Coronary artery (tissue), 2 donors: ENCODE data around the gene SMC1B.
A peak's percentile ranks its signal among the peaks of the same experiment; 100 is the strongest.

ENCODE experiments used
- DNase-seq: peaks from one replicate; pipeline ENCODE4 v3.0.0-alpha.2; 2017; ENCODE audit warnings: low spot score
- H3K27ac ChIP-seq, 2 donors: fragments of 200-600 bp; sonication (generic); one replicate each; pipeline ENCODE4 v1.5.1; 2016 to 2019
- H3K4me3 ChIP-seq: fragments of 200-600 bp; sonication (generic); 2 replicates; pipeline ENCODE4 v1.5.1; 2016; ENCODE audit warnings: mild to moderate bottlenecking, moderate library complexity
- TF ChIP-seq, protein P1 (sequence below): fragments of 200-600 bp; sonication (generic); IDR thresholded peaks from one replicate; pipeline ENCODE4 v1.5.1; 2019; ENCODE audit warnings: antibody characterized with exemption

The SMC1B gene, protein sequence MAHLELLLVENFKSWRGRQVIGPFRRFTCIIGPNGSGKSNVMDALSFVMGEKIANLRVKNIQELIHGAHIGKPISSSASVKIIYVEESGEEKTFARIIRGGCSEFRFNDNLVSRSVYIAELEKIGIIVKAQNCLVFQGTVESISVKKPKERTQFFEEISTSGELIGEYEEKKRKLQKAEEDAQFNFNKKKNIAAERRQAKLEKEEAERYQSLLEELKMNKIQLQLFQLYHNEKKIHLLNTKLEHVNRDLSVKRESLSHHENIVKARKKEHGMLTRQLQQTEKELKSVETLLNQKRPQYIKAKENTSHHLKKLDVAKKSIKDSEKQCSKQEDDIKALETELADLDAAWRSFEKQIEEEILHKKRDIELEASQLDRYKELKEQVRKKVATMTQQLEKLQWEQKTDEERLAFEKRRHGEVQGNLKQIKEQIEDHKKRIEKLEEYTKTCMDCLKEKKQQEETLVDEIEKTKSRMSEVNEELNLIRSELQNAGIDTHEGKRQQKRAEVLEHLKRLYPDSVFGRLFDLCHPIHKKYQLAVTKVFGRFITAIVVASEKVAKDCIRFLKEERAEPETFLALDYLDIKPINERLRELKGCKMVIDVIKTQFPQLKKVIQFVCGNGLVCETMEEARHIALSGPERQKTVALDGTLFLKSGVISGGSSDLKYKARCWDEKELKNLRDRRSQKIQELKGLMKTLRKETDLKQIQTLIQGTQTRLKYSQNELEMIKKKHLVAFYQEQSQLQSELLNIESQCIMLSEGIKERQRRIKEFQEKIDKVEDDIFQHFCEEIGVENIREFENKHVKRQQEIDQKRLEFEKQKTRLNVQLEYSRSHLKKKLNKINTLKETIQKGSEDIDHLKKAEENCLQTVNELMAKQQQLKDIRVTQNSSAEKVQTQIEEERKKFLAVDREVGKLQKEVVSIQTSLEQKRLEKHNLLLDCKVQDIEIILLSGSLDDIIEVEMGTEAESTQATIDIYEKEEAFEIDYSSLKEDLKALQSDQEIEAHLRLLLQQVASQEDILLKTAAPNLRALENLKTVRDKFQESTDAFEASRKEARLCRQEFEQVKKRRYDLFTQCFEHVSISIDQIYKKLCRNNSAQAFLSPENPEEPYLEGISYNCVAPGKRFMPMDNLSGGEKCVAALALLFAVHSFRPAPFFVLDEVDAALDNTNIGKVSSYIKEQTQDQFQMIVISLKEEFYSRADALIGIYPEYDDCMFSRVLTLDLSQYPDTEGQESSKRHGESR

DNA sequence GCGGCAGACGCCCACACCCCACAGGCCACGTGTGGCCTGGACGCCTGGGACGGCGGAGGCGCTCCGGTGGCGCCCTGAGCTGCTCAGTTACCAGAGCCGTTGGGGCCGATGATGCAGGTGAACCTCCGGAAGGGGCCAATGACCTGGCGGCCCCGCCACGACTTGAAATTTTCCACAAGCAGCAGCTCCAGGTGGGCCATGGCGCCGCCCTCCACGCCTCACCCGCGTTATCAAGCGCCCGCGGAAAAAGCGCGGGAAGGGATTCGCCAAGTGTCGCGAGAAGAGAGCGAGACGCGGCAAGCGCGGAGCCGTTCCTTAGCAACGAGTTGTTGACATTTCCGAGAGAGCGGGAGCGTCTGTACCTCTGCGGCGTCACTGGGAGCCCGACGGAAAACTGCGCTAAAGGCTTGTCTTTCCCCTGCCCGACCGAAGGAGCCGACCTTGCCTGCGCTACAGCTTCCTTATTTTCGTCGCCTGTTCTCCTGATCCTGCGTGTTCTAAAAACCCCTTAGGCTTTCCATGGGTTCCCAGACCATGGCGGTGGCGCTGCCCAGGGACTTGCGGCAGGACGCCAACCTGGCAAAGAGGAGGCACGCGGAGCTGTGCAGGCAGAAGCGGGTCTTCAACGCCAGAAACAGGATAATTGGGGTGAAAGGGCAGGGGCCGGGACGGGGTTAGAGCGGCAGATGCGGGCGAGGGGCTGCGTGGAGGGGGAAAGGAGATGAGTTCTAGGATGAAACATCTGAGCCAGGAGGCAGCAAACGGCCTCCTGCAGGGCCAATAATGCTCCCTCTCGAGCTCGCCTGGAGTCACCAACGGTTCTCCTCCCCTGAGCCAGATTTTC is at the start of gene SMC1B, which contains the start of gene RIBC2:
SMC1B (minus strand) TSS at position 232 of the 844 bp plus-strand sequence; CDS start at position 200, 32 bp downstream.
RIBC2 (plus strand) TSS at position 326 of the 844 bp plus-strand sequence; CDS start at position 520, 194 bp downstream.
- H3K4me3 ChIP-seq: peak within 1 kb of the TSS; percentile 75
- H3K27ac ChIP-seq: peak within 1 kb of the TSS in 1 of 2 donors; percentile 32
- TF ChIP-seq, protein P1, sequence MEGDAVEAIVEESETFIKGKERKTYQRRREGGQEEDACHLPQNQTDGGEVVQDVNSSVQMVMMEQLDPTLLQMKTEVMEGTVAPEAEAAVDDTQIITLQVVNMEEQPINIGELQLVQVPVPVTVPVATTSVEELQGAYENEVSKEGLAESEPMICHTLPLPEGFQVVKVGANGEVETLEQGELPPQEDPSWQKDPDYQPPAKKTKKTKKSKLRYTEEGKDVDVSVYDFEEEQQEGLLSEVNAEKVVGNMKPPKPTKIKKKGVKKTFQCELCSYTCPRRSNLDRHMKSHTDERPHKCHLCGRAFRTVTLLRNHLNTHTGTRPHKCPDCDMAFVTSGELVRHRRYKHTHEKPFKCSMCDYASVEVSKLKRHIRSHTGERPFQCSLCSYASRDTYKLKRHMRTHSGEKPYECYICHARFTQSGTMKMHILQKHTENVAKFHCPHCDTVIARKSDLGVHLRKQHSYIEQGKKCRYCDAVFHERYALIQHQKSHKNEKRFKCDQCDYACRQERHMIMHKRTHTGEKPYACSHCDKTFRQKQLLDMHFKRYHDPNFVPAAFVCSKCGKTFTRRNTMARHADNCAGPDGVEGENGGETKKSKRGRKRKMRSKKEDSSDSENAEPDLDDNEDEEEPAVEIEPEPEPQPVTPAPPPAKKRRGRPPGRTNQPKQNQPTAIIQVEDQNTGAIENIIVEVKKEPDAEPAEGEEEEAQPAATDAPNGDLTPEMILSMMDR: no peak
- no peak for DNase-seq

DNA sequence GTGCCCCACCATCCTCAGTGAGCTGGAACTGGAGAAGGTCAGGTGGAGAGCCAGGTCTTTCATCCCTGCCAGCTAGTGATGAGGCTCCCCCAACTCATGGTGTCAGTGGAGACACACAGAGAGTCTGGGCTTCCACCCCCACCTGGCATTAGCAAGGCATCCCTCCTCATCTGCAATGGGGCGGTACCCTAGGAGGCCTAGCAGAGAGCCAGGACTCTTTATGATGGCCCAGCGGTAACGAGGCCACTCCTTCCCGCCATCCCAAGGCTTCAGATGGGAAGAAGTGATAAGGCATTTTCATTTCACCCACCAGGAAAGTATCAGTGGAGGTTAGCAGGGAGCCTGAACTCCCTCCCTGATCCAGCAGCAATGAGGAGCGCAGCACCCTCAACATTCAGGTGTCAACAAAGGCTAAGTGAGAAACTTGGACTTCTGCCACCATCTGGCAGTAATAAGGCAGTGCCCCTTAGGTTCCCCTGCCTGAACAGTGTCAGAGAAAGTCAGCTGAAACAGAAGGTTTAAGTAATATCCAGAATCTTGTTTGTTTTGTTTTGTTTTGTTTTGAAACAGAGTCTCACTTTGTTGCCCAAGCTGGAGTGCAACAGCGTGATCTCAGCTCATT is 48.7 kb upstream of the SMC1B start:
- no peak for DNase-seq
- no peak overlapping the region for H3K27ac ChIP-seq
- TF ChIP-seq, protein P1: no peak
- no peak overlapping the region for H3K4me3 ChIP-seq

DNA sequence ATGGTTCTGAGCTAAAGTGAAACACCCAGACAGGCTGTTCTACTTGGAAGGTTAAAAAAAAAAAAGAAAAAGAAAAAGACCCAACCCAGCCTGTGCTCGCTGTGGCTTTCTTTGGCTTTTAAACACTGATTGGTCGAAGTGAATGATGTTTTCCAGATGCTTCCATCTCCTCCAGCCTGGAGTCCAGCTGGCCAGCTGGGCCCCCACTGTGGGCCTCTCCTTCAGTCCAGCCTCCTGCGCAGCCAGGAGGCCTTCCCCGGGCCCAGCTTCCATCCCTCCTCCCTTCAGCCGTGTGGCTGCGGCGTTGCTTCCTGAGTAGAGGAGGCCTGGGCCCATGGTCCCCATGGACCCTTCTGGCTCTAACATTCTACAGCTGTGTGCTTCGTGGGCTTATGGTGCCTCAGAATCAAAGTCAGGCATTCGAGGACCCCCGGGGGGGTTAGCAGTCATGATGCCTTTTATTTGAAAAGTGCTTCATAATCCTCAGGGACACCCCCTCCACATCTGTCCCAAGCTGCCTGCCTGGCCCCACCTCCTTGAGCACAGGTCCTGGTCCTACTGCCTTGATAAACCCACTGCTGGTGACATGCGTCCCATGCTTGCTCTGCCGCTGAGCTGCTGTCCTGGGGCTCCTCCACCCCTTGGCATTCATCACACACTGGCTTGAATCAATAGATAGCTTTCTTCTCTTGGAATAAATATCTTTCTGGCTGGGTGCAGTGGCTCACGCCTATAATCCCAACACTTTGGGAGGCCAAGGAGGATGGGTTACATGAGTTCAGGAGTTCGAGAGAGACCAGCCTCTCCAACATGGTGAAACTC is 47.1 kb upstream of the SMC1B start:
- Histone ChIP-seq H3K4me3 (no peak overlapping the region), H3K27ac (peak overlapping the region in 1 of 2 donors; percentile 66)
- TF ChIP-seq, protein P1: no peak
- DNase-seq: no peak

DNA sequence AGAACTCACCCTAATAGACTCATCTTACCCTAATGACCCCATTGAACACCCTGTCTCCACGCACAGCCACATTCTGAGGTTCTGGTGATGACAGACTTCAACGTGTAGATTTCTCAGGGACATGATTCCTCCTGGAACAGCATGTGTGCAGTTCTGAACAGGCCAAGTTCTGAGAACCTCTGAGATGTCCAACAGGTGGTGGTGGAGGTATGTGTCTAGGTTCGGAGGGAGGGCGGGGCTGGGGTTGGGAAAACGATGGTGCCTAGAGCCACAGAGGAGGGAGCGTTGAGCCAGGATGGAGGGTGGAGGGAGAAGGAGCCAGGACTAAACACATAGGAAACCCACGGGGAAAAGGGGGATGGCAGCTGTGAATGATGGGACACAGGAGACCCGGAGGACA is 45.8 kb upstream of the SMC1B start:
- H3K27ac ChIP-seq: peak overlapping the region in 1 of 2 donors; percentile 40
- H3K4me3 ChIP-seq: no peak overlapping the region
- DNase-seq: no peak
- TF ChIP-seq, protein P1: no peak

DNA sequence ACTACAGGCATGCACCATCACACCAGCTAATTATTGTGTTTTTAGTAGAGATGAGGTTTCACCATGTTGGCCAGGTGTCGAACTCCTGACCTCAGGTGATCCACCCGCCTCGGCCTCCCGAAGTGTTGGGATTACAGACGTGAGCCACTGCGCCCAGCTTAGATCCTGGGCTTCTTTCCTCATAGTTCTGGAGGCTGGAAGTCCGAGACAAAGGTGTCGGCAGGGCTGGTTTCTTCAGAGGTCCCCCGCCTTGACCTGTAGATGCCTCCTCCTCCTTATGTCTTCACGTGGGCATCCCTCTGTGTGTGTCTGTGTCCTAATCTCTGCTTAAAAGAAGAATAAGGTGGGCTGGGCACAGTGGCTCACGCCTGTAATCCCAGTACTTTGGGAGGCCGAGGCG is 45.1 kb upstream of the SMC1B start:
- no peak for DNase-seq
- TF ChIP-seq, protein P1: no peak
- no peak overlapping the region for H3K4me3 ChIP-seq
- no peak overlapping the region for H3K27ac ChIP-seq
